Fibroblast of skin of scalp (primary cell): ENCODE data around the gene GMIP.

Experiments used
- DNase-seq: peaks from one replicate; pipeline ENCODE4 v3.0.0-alpha.2; 2013

Gene GMIP

DNA sequence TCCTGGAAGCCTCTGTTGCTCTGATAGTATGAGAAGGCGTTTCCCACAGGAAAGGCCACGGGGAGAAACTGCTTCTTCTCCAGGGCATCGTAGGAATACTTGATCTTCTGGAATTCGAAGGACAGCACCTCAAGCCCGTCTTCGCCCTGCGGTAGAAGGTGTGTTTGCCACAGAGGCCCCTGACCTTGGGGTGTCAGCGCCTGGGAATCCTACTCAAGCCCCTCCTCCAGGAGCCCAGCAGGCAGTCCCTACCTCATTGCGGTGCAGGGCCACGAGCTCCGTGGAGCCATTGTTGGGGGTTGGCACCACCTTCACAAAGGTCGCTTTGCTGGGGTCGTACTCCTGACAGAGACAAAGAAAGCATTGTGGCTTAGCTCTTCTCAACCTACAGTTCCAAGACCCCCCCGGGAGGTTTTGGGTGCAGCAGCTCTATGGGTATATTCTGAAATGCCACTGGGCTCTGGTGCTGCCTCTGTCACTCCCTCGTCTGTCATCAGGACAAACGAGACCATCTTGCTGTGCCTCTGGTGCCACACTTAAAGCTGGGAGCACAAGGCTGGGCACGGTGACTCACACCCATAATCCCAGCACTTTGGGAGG, 16.3 kb upstream of the GMIP start:
- DNase-seq: no peak

DNA sequence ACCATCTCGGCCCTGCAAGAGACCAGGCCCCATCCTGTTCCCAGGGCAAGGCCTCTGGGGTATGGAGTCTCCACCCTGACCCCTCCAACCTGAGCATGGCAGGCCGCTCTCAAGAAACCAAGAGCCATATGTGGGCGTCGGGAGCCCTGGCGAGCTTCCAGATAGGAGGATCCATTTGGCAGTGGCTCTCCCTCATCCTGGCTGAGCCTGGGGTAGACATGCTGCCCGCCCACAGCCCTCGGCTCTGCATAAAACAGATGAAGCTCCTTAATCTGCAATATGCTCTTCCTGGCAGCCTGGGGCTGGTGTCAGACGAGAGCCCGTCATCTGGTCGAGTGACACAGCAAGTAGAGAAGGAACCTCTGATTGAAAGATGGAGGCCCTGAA, 13.9 kb upstream of the GMIP start:
- DNase-seq: no peak

DNA sequence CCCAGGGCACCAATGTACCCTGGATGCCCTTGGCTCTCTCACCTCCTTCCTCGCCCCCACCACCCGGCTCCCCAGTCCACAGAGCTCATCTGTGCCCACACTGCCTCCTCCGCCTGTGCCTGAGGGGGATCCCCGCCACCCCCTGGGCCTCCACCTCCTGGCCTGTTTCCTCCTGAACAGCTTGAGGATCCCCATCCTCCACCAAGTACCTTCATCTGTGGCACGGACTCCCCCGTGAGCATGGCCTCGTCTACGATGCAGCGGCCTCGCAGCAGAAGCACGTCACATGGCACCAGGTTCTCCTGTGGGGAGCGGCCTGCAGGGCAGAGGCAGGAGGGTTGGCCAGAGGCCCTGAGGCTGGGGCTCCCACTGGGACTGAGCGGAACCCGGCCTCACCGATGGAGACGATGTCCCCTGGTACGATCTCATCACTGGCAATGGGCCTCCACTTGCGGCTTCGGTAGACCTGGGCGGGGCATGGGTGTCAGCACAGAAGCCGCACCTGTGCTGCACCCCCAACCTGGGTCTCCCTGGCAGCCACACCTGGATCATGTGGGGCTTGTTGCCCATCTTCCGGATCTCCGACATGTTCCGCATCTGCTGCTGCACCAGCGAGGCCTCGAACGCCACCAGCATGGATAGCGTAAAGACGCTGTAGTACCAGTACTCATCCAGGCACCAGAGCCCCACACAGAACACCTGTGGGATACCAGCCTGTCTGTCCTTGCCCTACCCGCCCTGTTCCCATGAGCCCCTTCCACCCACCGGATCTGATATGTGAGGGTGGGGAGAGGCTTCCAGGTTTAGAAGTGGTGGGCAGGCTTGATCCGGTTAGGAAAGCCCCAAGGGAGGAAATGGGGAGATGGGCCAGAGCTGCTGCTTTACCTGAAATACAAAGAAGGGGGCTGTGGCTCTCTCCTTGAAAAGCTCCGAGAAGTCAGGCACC, 13.3 kb upstream of the GMIP start:
- no peak for DNase-seq

DNA sequence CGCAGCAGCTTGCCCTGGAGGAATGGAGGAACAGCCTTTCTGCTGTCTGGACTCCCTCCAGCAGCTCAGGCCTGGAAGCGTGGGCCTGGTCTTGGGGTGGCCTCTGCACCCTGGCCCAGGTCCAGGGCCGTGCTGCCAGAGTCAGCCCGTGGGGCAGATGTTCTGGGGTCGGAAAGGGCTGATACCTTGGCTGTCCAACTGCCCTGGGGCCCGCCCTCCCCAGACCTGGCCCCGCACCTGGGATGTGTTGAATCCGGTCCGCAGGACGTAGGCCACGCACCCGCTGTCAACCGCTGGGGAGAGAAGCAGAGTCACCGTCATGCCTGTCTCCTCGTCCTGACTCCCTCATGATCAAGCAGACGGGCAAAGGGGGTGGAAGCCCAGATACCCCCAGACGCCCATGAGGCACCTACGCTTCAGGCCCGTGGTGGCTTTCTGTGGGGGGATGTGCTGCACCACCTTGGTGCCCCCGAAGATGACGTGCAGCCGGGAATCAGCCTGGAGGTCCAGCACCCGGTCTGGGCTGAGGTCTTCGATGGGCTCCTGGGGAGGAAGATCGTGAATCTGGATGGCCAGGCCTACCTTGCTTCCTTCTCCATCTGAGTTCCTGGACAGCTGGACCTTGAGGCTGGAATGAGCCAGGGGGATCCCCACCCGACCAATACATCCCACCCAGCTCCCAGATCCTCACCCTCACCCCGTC, 12.3 kb upstream of the GMIP start:
- DNase-seq: no peak

DNA sequence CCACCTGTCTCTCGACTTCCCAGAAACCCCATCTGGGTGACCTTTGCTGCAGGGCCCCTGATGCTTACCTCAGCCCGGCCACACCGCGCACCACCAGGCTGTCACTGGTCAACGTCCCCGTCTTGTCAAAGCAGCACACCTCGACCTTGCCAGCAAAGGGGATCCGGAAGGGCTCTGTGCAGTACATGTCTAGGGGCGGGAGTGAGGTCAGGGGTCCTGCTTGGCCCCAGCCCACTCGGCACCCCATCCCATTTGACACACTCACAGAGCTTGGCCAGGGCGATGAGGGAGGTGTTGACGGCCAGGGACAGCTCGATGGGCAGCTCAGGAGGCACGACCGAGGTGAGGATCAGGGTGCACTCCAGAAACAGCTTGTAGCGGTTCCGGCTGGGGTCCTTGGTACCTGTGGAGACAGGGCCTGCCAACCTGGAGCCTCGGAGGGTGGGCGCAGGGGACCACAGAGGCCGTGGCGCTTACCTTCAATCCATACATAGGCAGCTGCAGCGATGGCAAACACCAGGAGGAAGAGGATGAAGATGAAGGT, 11.7 kb upstream of the GMIP start:
- DNase-seq: no peak

DNA sequence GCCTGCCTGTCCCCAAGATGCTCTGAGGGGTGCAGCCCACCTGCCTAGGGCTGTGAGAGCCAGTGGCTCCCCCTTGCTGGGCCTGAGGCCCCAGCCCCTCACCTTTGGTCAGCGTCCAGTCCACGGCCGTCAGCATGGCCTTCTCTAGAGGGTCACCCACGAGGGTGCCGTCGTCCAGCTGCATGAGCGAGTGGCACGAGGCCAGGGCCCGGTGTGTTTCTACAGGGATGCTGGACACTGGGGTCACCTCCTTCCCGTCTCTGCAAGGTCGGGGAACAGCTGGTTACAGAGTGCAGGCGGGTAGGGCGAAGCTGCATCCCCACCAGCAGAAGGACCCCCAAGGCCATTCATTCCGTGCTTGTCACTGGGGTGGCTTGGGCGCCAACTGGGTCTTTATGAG, 11.0 kb upstream of the GMIP start:
- no peak for DNase-seq

DNA sequence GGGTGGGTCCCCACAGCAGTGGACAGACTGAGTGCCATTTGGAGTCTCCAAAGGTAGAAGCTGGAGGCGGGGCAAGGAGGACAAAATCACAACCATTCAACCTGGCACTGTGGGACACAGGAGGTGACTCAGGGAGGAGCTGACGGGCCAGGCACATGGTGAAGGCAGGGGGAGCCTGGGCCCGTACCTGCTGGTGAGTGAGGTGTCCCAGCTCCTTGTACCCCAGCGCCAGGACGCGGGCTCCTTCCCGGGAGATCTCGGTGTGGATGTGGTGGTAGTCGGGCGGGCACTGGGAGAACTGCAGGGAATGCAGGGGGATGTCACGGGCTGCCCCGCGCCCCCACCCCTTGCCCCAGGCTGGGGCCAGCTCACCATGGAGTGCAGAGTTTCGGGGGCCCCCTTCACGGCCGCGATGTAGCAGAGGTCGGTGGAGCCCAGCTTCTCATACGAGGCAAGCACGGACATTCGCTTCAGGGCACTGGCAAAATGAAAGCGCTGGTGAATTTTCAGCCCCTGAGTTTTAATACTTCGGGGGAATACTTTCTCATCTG, 10.2 kb upstream of the GMIP start:
- DNase-seq: no peak

DNA sequence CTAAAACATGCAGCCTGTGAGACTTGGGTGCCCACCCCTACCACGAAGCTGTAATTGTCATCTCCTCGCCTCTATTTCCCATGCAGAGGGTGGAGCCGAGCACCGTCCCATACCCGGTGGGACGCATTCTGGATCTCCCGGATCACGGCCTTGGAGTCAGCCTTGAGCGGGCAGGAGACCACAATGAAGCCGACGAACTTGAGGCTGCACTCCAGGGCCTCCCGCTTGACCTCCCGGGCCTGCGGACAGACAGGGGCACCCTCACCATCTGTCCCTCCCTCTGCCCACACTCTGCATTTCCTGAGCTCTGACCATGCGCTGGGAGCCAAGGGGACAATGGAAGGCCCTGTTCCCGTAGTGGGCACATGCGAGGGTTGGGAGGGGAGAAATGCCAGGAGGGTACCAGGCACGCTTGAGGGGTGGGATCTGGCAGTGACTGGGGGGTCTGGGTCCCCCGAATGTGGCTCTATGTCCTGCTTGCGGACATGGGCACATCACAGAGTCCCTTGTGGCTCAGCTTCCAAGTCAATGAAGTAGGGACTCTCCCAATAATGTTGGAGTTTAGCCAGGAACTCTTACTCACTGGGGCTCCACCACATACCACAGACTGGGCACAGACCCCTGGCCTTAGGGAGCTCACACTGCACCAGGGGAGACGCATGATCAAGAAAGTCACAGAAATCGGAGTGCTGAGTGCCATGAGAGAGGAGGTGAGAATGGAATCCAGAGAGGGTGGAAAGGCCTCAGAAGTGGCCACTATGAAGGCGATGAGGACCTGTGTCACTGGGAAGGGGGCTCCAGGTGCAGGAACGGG, 9.2 kb upstream of the GMIP start:
- DNase-seq: peak; percentile 22

DNA sequence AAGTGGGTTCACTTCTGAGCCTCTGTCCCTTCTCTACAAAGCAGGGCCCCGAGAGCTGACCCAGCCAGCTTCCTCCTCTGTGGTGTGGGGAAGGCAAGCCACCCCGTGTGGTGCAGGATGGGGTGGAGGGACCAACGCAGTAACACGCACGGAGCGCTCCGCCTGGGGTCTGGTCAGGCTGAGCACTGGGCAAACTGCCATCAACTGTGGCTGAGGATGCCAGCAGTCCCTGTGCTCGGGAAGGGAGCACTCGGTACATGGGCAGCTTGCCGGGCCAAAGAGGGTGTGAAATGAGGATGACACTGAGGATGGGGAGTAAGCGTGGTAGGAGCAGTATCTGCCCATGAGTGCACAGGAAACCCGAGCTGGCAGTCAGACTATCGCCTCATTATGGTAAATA, 7.6 kb upstream of the GMIP start:
- DNase-seq: no peak

DNA sequence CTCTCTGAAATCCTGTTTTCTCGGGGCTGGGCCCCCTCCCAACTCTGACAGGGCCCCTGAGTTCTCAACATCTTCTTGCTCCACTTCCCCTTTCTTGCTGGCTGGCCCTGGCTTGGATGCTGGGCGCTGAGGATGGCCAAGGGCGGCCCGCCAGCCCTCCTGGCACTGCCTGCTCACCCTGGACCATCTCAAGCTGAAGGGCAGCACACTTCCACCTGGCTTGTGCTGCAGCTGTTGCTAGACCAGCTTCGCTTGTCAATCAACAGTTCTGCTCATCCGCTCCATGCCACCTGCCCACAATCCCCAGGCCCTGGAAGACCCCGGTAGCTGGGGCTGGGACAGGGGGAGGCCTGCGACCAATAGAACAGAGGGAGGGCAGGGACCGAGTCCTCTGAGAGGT, 6.9 kb upstream of the GMIP start:
- DNase-seq: no peak

DNA sequence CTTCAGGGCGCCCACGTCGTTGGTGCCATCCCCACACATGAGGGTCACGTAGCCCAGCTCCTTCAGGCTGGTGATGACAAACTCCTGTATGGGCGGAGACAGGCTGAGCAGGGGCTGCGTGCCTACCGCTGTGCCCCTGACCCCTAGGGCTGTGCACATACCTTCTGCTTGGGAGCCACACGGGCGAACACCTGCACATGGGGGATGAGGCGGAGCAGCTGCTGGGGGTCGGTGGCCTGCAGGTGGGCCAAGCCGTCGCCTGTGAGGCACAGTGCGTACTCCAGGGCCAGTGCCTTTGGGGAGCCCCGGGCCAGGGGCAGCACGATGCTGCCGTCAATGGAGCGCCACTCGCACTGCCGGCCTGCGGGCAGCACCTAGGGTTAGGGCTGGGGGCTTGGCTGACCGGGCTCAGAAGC, 6.1 kb upstream of the GMIP start:
- no peak for DNase-seq

DNA sequence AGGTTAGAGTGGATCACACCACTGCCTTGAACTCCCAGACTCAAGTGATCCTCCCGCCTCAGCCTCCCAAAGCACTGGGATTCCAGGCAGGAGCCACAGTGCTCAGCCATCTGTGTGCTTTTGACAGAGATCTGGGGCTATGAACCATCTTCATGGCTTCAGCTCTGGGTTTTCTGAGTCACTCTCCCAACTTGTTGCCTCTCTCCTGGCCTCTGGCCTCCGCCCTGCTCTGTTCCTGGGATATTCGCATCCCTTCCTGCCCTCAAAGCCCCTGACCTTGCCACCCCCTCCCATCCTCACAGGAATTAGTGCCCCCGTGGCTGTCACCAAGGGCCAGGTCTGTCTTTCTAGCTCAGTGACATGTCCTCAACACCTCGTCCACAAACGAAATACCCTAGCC, 5.7 kb upstream of the GMIP start:
- no peak for DNase-seq

DNA sequence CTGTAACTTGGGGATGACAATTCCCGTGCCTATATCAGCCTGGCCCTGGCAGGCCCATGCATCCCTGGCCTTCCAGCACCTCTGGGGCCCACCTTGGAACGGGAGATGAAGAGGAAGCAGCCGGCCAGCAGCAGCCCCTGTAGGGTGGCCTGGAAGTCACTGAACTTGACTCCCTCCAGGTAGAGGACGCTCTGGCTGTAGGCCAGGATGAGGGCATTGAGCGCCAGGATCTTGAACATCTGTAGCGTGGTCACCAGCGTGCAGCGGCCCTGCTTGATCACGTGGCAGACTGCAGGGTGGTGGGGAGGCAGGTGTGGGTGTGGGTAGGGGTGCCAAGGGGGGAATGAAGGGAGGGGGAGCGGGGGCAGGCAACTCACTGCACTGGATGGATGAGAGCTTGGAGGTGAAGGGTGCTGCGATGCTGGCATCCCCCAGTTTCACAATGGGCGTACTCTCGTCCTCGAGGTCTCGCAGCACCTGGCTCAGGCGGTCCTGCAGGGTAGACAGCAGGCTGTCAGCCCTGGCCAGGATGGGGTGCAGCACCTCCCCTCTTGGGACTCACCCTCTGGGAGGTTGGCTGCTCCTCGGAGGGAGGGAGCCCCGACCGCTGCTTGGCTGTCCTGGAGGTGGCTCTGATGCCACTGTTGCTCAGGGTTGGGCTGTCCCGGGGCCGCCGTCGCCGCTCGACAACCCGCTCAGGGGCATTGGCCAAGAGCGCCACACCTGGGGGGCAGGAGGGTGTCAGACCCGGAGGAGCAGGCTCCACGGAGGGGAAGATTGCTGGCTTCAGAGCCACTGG, 3.8 kb upstream of the GMIP start:
- no peak for DNase-seq

DNA sequence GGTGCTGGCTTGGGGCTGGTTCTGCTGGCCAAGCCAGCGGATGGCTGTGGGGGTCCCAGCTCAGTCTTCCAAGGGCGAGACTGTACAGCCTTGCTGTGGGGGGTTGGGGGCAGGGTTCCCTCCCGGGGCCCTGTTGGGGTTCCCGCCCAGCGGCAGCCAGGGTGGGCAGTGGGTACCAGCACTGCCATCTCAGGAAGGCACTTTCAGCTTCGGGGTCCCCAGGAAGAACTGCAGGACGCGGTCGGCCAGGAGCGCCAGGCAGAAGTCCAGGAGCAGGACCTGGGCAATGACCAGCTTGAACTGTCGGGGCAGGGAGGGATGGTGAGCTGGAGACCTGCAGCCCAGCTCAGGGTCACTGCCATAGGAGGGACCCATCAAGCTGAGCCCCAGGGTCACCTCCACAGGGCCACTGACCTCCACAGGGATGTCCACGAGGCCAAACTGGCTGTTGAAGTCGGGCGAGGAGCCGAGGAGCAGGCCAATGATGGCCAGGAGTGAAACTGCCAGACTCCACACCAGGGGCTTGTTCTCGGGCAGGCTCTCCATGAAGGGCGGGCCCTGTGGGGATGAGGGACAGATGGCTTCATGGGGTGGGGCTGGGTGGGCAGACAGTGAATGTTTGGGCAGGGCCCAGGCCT, 1.9 kb upstream of the GMIP start:
- DNase-seq: no peak

DNA sequence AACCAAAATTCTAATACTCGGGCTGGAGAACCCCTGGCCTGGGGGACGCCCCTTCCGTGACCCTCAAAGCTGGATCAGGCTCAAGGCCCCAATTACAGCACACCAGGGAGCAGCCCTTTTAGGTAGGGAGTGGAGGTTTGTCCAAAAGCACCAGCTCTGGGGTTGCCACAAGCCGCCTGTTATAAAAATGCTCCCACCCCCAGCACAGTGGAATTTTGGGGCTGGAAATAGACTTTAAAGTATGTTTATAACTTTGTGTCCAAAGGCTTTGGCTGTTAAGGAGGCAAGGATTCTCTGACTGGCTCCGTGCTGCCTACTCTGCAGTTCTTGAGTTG, 564 bp upstream of the GMIP start:
- DNase-seq: no peak

DNA sequence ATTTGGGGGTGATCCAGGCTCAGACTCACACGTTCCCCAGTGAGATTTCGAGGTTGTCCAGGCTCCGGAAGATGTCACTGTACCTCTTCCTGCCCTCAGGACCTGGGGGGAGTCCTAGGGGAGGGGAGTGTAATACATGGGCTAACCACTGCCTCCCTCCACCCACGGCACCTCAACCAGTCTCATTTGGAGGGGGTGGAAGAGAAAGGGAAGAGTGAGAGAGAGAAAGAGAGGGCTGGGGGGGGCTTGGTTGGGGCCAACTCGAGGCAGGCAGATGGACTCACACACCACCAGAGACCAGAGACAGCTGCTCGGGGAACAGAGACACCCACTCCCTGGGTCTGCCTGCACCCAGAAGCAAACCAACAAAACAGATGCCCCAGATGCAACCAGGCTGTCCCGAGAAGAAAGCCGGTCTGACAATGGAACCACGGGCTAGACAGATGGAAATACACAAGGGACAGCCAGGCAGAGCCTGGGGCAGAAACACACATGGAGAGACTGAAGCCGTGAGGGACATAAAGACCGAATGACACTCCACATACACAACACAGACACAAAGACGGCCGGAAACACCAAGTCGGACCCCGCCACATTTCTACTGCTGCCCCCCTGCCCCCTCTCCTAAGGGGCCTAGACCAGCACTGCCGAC, 825 bp downstream of the GMIP start:
- no peak for DNase-seq

DNA sequence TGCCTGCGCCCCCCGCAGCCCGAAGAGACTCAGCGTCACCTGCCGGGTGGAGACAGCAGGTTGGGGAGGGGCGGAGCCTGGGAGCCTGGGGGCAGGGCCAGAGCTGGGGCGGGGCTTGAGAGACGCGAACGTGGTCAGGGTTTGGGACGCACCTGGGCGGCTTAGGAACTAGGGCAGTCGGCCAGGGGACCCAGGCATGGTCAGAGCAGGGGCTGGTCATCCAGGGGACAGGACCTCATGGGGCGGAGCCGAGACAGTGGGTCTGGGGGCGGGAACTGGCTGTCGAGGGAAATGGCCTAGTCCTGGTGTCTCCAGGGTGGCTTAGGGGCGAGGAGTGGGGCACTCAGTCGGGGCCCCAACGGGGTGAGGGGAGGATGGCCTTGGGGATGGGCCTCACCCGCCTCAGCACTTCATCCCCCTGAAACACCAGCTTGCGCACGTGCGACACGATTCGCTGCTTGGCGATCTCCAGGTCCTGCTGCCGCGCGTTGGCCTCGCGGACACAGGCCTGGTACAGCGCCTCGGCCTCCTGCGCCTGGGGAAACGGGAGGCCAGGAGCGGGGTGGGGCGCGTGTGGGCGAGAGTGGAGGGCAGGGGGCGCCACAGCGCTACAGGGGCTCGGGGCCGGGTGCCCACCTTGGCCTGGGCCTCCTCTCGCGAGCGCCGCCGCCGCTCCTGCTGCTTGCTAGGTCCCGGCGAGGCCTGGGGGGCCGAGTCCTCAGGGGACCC, 5.8 kb downstream of the GMIP start:
- no peak for DNase-seq

DNA sequence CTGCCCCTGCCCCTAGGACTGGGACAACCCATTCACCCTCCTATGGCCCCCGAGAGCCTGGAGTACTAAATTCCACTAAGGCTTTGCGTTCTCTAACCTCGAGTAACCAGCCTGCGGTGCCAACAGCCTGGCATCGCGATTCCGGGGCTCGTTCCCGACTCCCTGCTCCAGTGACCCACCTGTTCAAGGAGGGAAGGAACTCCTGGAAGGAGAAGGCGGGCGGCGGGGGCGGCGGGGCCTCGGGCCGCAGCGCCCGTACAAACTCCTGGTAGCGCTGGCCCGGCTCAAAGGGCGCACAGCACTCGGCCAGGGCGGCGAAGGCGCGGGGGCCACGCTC, 6.3 kb downstream of the GMIP start:
- DNase-seq: no peak

DNA sequence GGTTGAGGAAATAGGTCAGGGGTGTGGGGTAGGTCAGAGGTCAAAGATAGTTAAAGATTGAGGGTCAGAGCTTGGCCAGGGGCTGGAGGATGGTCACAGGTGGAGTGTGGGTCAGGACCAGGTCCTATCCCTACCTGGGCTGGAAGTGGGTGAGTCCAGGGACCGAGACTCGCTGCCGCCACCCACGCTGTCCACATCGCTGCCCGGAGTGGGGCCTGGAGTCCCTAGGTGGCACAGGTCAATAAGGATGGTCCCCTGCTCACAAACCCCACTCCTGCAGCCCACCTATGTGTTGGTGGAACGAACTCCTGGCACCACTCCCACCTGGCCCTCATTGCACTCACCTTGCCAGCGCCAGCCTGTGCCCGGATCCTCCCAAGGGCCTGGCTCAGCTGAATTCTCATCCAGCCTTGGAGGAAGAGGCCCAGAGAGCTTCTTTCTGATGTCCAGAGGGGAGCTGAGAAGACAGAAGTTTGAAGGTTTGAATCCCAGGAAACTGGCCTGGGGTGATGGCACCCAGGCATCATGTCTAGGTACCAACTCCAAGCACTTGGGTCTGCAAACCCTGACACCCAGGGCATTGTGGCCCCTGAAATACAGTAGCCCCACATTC, 6.8 kb downstream of the GMIP start:
- no peak for DNase-seq
